HepG2 (cell line): ENCODE results near the gene ERCC4. TPM values are rescaled to one million over a fixed set of nuclear protein-coding genes. Genes with fewer than 3 reads are reported as not detected.

Source experiments
- ETV6 ChIP-seq: sonication (generic); formaldehyde crosslinking; conservative IDR thresholded peaks from 2 replicates; pipeline ENCODE4 v1.4.0; 2020; ENCODE audit warnings: missing genetic modification reagents
- GABPA ChIP-seq, 2 experiments: IDR thresholded peaks; 2 replicates each; pipeline ENCODE4 v1.6.1; 2011 to 2016; ENCODE audit warnings: low read depth in 2 of 2, low read length in 1 of 2, missing biosample characterization in 1 of 2, missing genetic modification characterization in 1 of 2
- HDAC2 ChIP-seq: sonication (generic); formaldehyde crosslinking; IDR thresholded peaks from 2 replicates; pipeline ENCODE4 v1.4.0; 2020; ENCODE audit warnings: missing genetic modification reagents
- KDM6A ChIP-seq: IDR thresholded peaks from 2 replicates; pipeline ENCODE4 v1.6.1; 2016; ENCODE audit warnings: low read depth
- LRRFIP1 ChIP-seq: sonication (generic); formaldehyde crosslinking; conservative IDR thresholded peaks from 2 replicates; pipeline ENCODE4 v1.4.0; 2020; ENCODE audit warnings: missing genetic modification reagents
- MED8 ChIP-seq: sonication (generic); formaldehyde crosslinking; IDR thresholded peaks from 2 replicates; pipeline ENCODE4 v1.8.1; 2023; ENCODE audit warnings: mild to moderate bottlenecking, missing genetic modification reagents; ENCODE audit not compliant: insufficient replicate concordance
- MEF2D ChIP-seq: sonication (generic); formaldehyde crosslinking; IDR thresholded peaks from 2 replicates; pipeline ENCODE4 v1.5.1; 2020; ENCODE audit warnings: mild to moderate bottlenecking, missing genetic modification reagents
- NFIC ChIP-seq: IDR thresholded peaks from 2 replicates; pipeline ENCODE4 v1.6.1; 2012; ENCODE audit warnings: mild to moderate bottlenecking, low read length, inconsistent platforms
- NONO ChIP-seq, 2 experiments: fragments of 450-650 bp in 1 of 2; sonication (generic) in 1 of 2; formaldehyde crosslinking in 1 of 2; IDR thresholded peaks in 1 of 2; conservative IDR thresholded peaks in 1 of 2; 2 replicates each; pipeline versions ENCODE4 v1.6.1 to v1.8.0; 2017 to 2022; ENCODE audit warnings: mild to moderate bottlenecking in 1 of 2, missing genetic modification reagents in 1 of 2, moderate library complexity in 1 of 2
- ONECUT2 ChIP-seq: sonication (generic); formaldehyde crosslinking; IDR thresholded peaks from 2 replicates; pipeline ENCODE4 v1.4.0; 2020; ENCODE audit warnings: missing genetic modification reagents
- PPARG ChIP-seq: conservative IDR thresholded peaks from 2 replicates; pipeline ENCODE4 v1.6.1; 2016; ENCODE audit warnings: missing biosample characterization, missing genetic modification reagents
- RAD51 ChIP-seq: fragments of 450-650 bp; IDR thresholded peaks from 2 replicates; pipeline ENCODE4 v1.6.1; 2016; ENCODE audit warnings: borderline replicate concordance
- RCOR2 ChIP-seq: IDR thresholded peaks from 2 replicates; pipeline ENCODE4 v1.6.1; 2016; ENCODE audit warnings: missing biosample characterization, missing genetic modification reagents
- SKI ChIP-seq: fragments of 450-650 bp; IDR thresholded peaks from one replicate; pipeline ENCODE4 v1.6.1; 2018; ENCODE audit warnings: mild to moderate bottlenecking; ENCODE audit not compliant: partially characterized antibody
- ZBTB43 ChIP-seq: sonication (generic); formaldehyde crosslinking; conservative IDR thresholded peaks from 2 replicates; pipeline ENCODE4 v1.4.0; 2020; ENCODE audit warnings: missing genetic modification reagents
- ZNF550 ChIP-seq: sonication (generic); formaldehyde crosslinking; IDR thresholded peaks from 2 replicates; pipeline ENCODE4 v1.4.0; 2020; ENCODE audit warnings: mild to moderate bottlenecking, missing genetic modification reagents, borderline replicate concordance
- ZNF607 ChIP-seq: sonication (generic); formaldehyde crosslinking; IDR thresholded peaks from 2 replicates; pipeline ENCODE4 v1.5.1; 2020; ENCODE audit warnings: missing genetic modification reagents, mild to moderate bottlenecking, borderline replicate concordance
- ZNF646 ChIP-seq: sonication (generic); formaldehyde crosslinking; IDR thresholded peaks from 2 replicates; pipeline ENCODE4 v1.9.0; 2021; ENCODE audit warnings: mild to moderate bottlenecking, missing genetic modification reagents
- ZNF672 ChIP-seq: sonication (generic); formaldehyde crosslinking; IDR thresholded peaks from 2 replicates; pipeline ENCODE4 v1.8.1; 2022; ENCODE audit warnings: missing genetic modification reagents
- ZNF766 ChIP-seq: sonication (generic); formaldehyde crosslinking; IDR thresholded peaks from 2 replicates; pipeline ENCODE4 v1.5.0; 2020; ENCODE audit warnings: missing genetic modification reagents, borderline replicate concordance
- ZNF768 ChIP-seq: sonication (generic); formaldehyde crosslinking; IDR thresholded peaks from 2 replicates; pipeline ENCODE4 v1.4.0; 2020; ENCODE audit warnings: missing genetic modification reagents
- polyA plus RNA-seq, 8 experiments: library from polyadenylated mRNA; depleted of rRNA in 3 of 8; stranded (reverse) in 7 of 8; unstranded in 1 of 8; fragments of >200 nt; fragmentation: Illumina TruSeq in 4 of 8; extraction: Trizol in 4 of 8; gene quantifications; 2 replicates each; pipeline versions ENCODE4 v1.2.1 to v1.2.3, GENCODE V29; 2011 to 2016; ENCODE audit warnings: low read depth in 4 of 8, missing spikeins in 1 of 8, mixed read lengths in 1 of 8; ENCODE audit not compliant: insufficient read depth in 1 of 8
- total RNA-seq, 5 experiments: library from RNA; depleted of rRNA; stranded (reverse); fragments of >200 nt; fragmentation: Illumina TruSeq; extraction: Trizol; gene quantifications; 2 replicates each; pipeline ENCODE4 v1.2.3, GENCODE V29; 2016; ENCODE audit warnings: low read depth in 1 of 5

Gene ERCC4
- total and polyA plus RNA-seq, 2 of the 13 experiments (the other 11 are each of a cell fraction or from before 2014, with no cell fraction given): 5.4 to 15.2 TPM

- TF ChIP-seq LRRFIP1 (CRISPR knock-in tag): no peak
- no peak for TF ChIP-seq ONECUT2
- TF ChIP-seq MEF2D (CRISPR knock-in tag): 0 out of 2 replicates have a peak, but pooled peaks have one; percentile 35
- no peak for TF ChIP-seq PPARG (CRISPR knock-in tag)
- no peak for TF ChIP-seq GABPA (IDR thresholded peaks at IDR 0.05; ENCODE audit: low read depth, low read length)
- TF ChIP-seq GABPA (CRISPR knock-in tag; IDR thresholded peaks at IDR 0.05; ENCODE audit: low read depth): no peak
- no peak for TF ChIP-seq ZNF646
- no peak for TF ChIP-seq NONO (IDR thresholded peaks at IDR 0.05)
- no peak for TF ChIP-seq NONO (CRISPR knock-in tag; conservative IDR thresholded peaks at IDR 0.05)
- no peak for TF ChIP-seq ETV6
- no peak for TF ChIP-seq ZNF550 (CRISPR knock-in tag)
- peak; percentile 30 for TF ChIP-seq SKI
- TF ChIP-seq ZNF672 (CRISPR knock-in tag): no peak
- TF ChIP-seq ZNF607 (CRISPR knock-in tag): no peak
- TF ChIP-seq NFIC: no peak
- TF ChIP-seq RCOR2 (CRISPR knock-in tag): no peak
- TF ChIP-seq ZBTB43 (CRISPR knock-in tag): no peak
- no peak for TF ChIP-seq MED8 (CRISPR knock-in tag)
- TF ChIP-seq HDAC2 (CRISPR knock-in tag): peak; percentile 40; the same call in 1 of the 2 replicates
- no peak for TF ChIP-seq ZNF768 (CRISPR knock-in tag)
- TF ChIP-seq RAD51: no peak
- TF ChIP-seq ZNF766 (CRISPR knock-in tag): no peak
- TF ChIP-seq KDM6A: 0 out of 2 replicates have a peak, but pooled peaks have one; percentile 39
Observed at GRCh38 chr16:13995194-13995593, 75.2 kb downstream of the ERCC4 start (continued).
